T-helper 9 cell (primary cell): ENCODE measurements around the gene GALNT10.

Experiments used
- DNase-seq: peaks from one replicate; pipeline ENCODE4 v3.0.0-alpha.2; 2020

Gene GALNT10

GRCh38 chr5:154203798-154204578 is 13.5 kb downstream of the GALNT10 start:
- no peak for DNase-seq

GRCh38 chr5:154205441-154206117 is 15.0 kb downstream of the GALNT10 start:
- no peak for DNase-seq

GRCh38 chr5:154206311-154206710 is 15.8 kb downstream of the GALNT10 start:
- DNase-seq = no peak

- no peak for DNase-seq
Measured at GRCh38 chr5:154207204-154207603, 16.7 kb downstream of the GALNT10 start.

- DNase-seq = no peak
Measured at GRCh38 chr5:154209591-154210081, 19.1 kb downstream of the GALNT10 start.

GRCh38 chr5:154210163-154210562 is 19.6 kb downstream of the GALNT10 start:
- DNase-seq = no peak

GRCh38 chr5:154211641-154212390 is 21.3 kb downstream of the GALNT10 start:
- no peak for DNase-seq

- no peak for DNase-seq
Measured at GRCh38 chr5:154213592-154213991, 23.1 kb downstream of the GALNT10 start.

- DNase-seq = no peak
Measured at GRCh38 chr5:154214371-154215106, 24.0 kb downstream of the GALNT10 start.

GRCh38 chr5:154215571-154216325 is 25.2 kb downstream of the GALNT10 start:
- DNase-seq = no peak

- DNase-seq = no peak
Measured at GRCh38 chr5:154217462-154217861, 26.9 kb downstream of the GALNT10 start.

- DNase-seq = no peak
Measured at GRCh38 chr5:154218786-154219185, 28.3 kb downstream of the GALNT10 start.

- no peak for DNase-seq
Measured at GRCh38 chr5:154220625-154221024, 30.1 kb downstream of the GALNT10 start.

- DNase-seq = peak; percentile 37
Measured at GRCh38 chr5:154221371-154221896, 30.9 kb downstream of the GALNT10 start.

GRCh38 chr5:154222414-154222813 is 31.9 kb downstream of the GALNT10 start:
- DNase-seq = no peak

- no peak for DNase-seq
Measured at GRCh38 chr5:154223320-154223719, 32.8 kb downstream of the GALNT10 start.

- no peak for DNase-seq
Measured at GRCh38 chr5:154227090-154227489, 36.6 kb downstream of the GALNT10 start.

- no peak for DNase-seq
Measured at GRCh38 chr5:154228696-154229095, 38.2 kb downstream of the GALNT10 start.

- DNase-seq = no peak
Measured at GRCh38 chr5:154230526-154230925, 40.0 kb downstream of the GALNT10 start.

- DNase-seq = no peak
Measured at GRCh38 chr5:154234551-154234950, 44.0 kb downstream of the GALNT10 start.

GRCh38 chr5:154236011-154236410 is 45.5 kb downstream of the GALNT10 start:
- DNase-seq = no peak
